Thymus (tissue), 11 donors: ENCODE measurements around the gene NGEF. TPM values are rescaled to one million over a fixed set of nuclear protein-coding genes. Genes with fewer than 3 reads are reported as not detected.

Experiments
- DNase-seq, 9 donors: peaks; one replicate each; pipeline ENCODE4 v3.0.0-alpha.2; 2013; ENCODE audit warnings: low spot score in 9 of 9, low read depth in 6 of 9, missing footprints in 1 of 9
- H3K27ac ChIP-seq, 2 donors: one replicate each; pipeline ENCODE4 v1.5.1; 2013; ENCODE audit warnings: control low read depth in 1 of 2, low read depth in 1 of 2, low read length in 1 of 2, mild to moderate bottlenecking in 1 of 2, moderate library complexity in 1 of 2
- H3K27me3 ChIP-seq, 2 donors: one replicate each; pipeline ENCODE4 v1.5.1; 2013; ENCODE audit warnings: low read length in 1 of 2; ENCODE audit not compliant: control insufficient read depth in 2 of 2, insufficient read depth in 1 of 2
- H3K36me3 ChIP-seq, 2 donors: one replicate each; pipeline ENCODE4 v1.5.1; 2013; ENCODE audit warnings: low read length in 1 of 2, mild to moderate bottlenecking in 1 of 2, moderate library complexity in 1 of 2; ENCODE audit not compliant: control insufficient read depth in 2 of 2, insufficient read depth in 2 of 2
- H3K4me1 ChIP-seq, 2 donors: one replicate each; pipeline ENCODE4 v1.5.1; 2013; ENCODE audit warnings: low read length in 2 of 2; ENCODE audit not compliant: control insufficient read depth in 2 of 2, insufficient read depth in 2 of 2
- H3K4me3 ChIP-seq, 2 donors: one replicate each; pipeline ENCODE4 v1.5.1; 2013; ENCODE audit warnings: low read length in 2 of 2, control low read depth in 1 of 2, mild to moderate bottlenecking in 1 of 2
- H3K9me3 ChIP-seq, 2 donors: one replicate each; pipeline ENCODE4 v1.5.1; 2013; ENCODE audit warnings: low read length in 1 of 2, mild to moderate bottlenecking in 1 of 2; ENCODE audit not compliant: control insufficient read depth in 2 of 2, insufficient read depth in 1 of 2
- WGBS: extraction: QIAGEN DNeasy Blood & Tissue Kit; methylation state at CpG from one replicate; pipeline ENCODE4 v1.1.7; 2013; 5-methylcytosine and 5-hydroxymethylcytosine counted together
- polyA plus RNA-seq: library from polyadenylated mRNA; stranded (reverse); fragments of 200-250 nt; gene quantifications from one replicate; pipeline ENCODE4 v1.2.3, GENCODE V29; 2013
- total RNA-seq: library from RNA; stranded (reverse); fragments of 120-200 nt; gene quantifications from one replicate; pipeline ENCODE4 v1.2.4, GENCODE V29; 2013
- donor health status: healthy.

NGEF gene
- total and polyA plus RNA-seq, 2 donors, result 0.14 to 0.18 TPM

DNA sequence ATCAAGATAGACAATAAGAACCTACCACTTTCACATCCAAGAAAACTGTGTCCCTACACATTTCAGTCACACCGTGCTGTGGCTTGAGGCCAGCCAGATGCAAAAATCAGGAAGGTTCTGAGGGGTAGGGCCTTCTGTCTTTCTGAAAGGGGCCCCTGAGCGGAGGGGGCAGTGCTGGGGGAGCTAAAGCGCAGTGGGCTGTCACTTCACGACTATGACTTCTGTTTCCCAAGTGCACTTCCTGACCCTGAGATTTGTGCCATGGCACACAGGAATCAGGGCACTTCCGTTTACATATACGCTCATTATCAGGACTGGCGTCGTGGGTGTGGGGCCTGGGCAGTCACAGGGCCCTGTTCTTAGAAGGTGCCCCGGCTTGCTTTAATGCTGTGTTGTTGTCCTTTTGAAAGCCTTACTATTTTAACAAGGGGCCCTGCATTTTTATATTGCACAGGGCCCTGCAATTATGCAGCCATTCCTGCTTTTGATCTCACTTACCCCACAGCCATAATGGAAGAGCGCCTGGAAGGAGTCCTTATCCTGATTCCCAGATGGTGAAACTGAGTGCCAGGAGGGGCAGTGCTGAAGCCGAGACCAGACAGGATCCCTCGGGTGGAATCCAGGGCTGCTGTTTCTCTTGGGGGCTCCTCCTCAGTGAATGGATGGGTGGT, 620 bp downstream of the NGEF start:
- 47% methylated on average over 12 of the region's 12 CpGs for WGBS
- no peaks in the 10 kb centered on the region for H3K27me3 ChIP-seq
- H3K4me1 ChIP-seq, result peaks cover 0 to 6% of the 10 kb centered on the region in 2 donors
- DNase-seq, result no peak
- no peak overlapping the region for H3K27ac ChIP-seq
- H3K9me3 ChIP-seq, result no peaks in the 10 kb centered on the region
- H3K36me3 ChIP-seq, result no peaks in the 10 kb centered on the region
- H3K4me3 ChIP-seq, result no peak overlapping the region

DNA sequence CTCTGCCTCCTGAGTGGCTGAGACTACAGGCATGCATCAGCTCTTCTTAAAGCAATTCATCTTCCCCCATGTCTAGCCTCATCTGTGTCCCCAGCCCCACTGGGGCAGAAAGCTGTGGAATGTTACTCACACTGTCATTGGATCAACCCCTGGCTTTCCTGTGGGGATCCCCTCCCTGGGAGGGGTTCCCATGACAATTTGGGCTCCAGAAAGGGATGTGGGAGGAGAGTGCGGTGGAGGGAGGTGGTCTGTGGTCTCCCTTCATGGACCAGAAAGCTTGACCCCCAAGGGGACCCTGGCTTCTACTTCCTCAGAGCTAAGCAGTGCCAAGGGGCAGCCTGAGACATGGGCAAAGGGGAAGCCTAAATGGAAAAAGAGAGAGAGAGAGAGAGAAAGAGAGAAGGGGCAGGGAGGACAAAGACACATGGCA, 1.3 kb downstream of the NGEF start:
- Histone ChIP-seq H3K27ac (no peak overlapping the region), H3K4me3 (no peak overlapping the region), H3K9me3 (no peaks in the 10 kb centered on the region), H3K4me1 (peaks cover 0 to 6% of the 10 kb centered on the region in 2 donors), H3K36me3 (no peaks in the 10 kb centered on the region), H3K27me3 (no peaks in the 10 kb centered on the region)
- DNase-seq, result no peak
- 84% methylated on average over 1 of the region's 1 CpG for WGBS

DNA sequence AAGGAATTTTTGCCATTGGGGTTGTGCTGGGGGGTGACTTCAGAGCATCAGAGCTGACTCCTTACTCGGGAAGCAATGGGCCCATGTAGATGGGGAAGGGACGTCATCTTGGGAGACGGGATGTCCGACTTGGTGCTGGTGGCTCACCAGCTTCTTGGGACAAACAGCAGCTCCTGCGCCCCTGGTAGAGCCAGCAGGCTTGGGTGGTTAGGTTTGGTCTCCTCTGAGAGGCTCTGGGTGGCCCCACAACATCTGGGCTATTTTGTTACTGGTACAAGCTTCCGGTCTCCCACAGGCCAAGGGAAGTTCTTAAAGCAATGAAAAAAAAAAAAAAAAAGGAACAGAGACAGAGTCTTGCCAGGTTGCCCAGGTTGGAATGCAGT, 1.8 kb downstream of the NGEF start:
- no peak for DNase-seq
- H3K4me3 ChIP-seq, result no peak overlapping the region
- H3K27ac ChIP-seq, result no peak overlapping the region
- no peaks in the 10 kb centered on the region for H3K27me3 ChIP-seq
- peaks cover 0 to 6% of the 10 kb centered on the region in 2 donors for H3K4me1 ChIP-seq
- WGBS, result 93% methylated on average over 6 of the region's 6 CpGs
- H3K9me3 ChIP-seq, result no peaks in the 10 kb centered on the region
- no peaks in the 10 kb centered on the region for H3K36me3 ChIP-seq

DNA sequence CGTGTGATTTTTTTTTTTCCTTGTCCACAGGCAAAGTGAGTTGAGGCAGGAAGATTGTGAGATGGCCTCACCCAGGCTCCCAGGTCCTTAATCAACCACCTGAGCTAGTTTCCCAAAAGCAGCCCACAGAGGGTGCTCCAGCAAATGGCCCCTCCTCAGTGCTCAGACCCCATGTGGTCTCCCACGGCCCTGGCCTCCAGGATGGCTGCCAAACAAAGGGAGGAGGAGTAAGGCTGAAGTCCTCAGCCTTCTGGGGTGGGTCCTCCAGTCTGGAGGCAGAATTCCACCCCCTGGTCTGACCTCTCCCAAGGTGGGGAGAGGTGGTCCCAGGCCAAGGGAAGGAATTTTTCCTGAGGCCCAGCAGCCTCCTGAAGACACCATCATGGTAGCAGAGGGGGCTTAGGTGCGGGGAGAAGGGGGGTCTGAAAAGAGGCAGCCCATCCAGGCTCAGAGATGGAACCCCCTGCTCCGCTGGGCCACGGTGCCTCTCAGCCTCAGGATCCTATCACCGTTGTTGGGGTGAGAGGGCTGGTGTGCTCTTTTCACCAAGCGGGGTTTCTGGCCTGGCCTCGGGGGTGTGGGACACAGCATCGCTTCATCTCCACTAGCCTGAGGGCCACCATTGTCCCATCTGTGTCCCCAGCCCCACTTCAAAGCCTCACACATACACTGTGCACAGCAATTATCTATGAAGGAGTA, 2.3 kb downstream of the NGEF start:
- Histone ChIP-seq H3K36me3 (no peaks in the 10 kb centered on the region), H3K9me3 (no peaks in the 10 kb centered on the region), H3K4me1 (peaks cover 0 to 6% of the 10 kb centered on the region in 2 donors), H3K4me3 (no peak overlapping the region), H3K27ac (no peak overlapping the region), H3K27me3 (no peaks in the 10 kb centered on the region)
- WGBS, result 96% methylated on average over 9 of the region's 9 CpGs
- no peak for DNase-seq

DNA sequence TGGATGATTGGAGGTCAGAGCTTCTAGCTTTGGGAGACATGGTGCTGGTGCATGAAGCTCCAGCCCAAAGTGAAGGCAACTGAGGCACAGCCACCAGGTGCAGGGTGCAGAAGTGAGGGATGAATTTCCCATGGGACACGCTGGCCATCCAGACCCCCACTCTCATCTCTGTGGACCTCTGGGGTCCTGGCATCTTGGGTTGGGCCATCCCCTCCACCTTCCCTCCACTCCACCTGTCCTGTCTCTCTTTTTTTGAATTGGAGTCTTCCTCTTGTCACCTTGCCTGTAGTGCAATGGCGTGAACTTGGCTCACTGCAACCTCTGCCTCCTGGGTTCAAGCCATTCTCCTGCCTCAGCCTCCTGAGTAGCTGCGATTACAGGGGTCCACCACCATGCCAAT, 3.4 kb downstream of the NGEF start:
- Histone ChIP-seq H3K4me1 (peaks cover 0 to 6% of the 10 kb centered on the region in 2 donors), H3K4me3 (no peak overlapping the region), H3K9me3 (no peaks in the 10 kb centered on the region), H3K27ac (no peak overlapping the region), H3K36me3 (no peaks in the 10 kb centered on the region), H3K27me3 (no peaks in the 10 kb centered on the region)
- no peak for DNase-seq
- 95% methylated on average over 3 of the region's 3 CpGs for WGBS

DNA sequence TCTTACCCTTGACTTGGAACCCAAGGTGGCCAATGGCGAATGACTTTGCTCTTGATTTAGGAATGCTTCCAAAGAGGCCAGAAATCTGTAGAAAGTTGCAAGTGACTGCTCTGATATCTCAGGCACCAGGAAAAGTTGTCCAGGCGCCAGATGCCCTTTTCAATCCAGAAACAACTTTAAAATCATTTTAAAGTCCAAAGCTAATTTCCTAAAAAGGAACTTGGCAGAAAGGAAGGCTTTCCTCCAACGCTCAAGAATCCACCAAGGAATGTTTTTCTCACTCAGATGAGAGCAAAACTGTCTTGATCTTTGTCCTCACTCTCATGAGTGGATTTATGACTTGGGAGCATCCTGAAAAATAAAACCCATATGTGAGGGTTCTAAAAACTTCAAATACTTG, 5.3 kb downstream of the NGEF start:
- H3K4me3 ChIP-seq, result no peak overlapping the region
- WGBS, result 94% methylated on average over 3 of the region's 3 CpGs
- H3K36me3 ChIP-seq, result no peaks in the 10 kb centered on the region
- no peak for DNase-seq
- H3K9me3 ChIP-seq, result no peaks in the 10 kb centered on the region
- H3K4me1 ChIP-seq, result peaks cover 0 to 6% of the 10 kb centered on the region in 2 donors
- H3K27me3 ChIP-seq, result no peaks in the 10 kb centered on the region
- no peak overlapping the region for H3K27ac ChIP-seq

DNA sequence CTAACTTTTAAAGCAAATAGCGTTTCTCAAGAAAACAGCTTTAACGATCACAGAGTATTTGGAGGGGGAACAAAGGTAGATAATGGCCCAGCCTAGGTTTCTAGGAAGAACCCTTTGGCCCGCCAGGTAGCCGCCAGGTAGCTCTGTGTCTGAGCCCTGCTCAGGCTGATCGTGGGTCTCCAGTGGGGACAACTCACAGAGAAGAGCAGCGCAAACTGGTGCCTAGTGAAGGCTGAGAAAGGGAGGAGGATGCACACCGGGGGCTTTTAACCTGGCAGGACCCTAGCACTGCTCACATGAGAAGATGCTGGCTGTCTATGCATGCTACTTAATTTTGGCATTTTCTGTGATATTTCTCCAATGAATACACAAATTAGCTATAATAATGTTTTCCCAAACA, 5.8 kb downstream of the NGEF start:
- Histone ChIP-seq H3K9me3 (no peaks in the 10 kb centered on the region), H3K36me3 (no peaks in the 10 kb centered on the region), H3K4me3 (no peak overlapping the region), H3K4me1 (peaks cover 0 to 6% of the 10 kb centered on the region in 2 donors), H3K27ac (no peak overlapping the region), H3K27me3 (no peaks in the 10 kb centered on the region)
- no peak for DNase-seq
- WGBS, result 90% methylated on average over 7 of the region's 7 CpGs

DNA sequence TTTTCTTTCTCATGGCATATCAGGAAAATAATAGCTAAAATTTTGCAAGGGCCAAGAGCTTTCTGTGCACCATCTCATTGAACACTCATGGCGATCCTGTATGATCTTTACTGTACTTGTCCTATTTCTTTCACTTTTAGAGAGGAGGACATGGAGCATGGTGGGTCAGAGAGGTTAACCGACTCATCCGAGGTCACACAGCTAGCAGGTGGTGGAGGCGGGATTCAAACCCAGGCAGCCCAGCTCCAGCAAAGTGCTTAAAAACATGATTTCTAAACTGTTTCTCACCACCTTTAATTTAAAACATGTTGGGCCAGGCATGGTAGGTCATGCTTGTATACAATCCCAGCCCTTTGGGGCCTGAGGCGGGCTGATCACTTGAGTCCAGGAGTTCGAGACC, 6.4 kb downstream of the NGEF start:
- 98% methylated on average over 6 of the region's 6 CpGs for WGBS
- Histone ChIP-seq H3K36me3 (no peaks in the 10 kb centered on the region), H3K4me1 (peaks cover 0 to 2% of the 10 kb centered on the region in 2 donors), H3K27me3 (no peaks in the 10 kb centered on the region), H3K4me3 (no peak overlapping the region), H3K27ac (no peak overlapping the region), H3K9me3 (no peaks in the 10 kb centered on the region)
- DNase-seq, result no peak

DNA sequence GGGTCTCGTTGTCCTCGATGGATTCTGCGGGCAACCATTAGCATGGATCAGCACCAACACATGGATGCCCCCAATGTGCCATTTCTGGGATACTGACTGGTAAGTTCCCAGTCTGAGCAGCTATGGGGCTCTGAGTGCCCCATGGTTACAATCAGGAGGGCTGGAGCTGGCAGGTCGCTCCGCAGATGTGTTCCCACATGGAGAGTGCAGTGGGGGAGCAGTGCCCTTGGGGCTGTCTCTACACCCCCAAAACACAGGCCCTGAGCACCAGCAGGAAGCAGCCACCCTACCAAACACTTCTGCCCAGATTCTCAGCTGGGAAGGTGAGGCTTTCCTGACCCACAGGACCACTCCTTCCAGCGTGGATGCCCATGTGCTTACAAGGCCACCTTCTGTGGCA, 8.0 kb downstream of the NGEF start:
- no peaks in the 10 kb centered on the region for H3K9me3 ChIP-seq
- H3K36me3 ChIP-seq, result no peaks in the 10 kb centered on the region
- H3K27me3 ChIP-seq, result no peaks in the 10 kb centered on the region
- no peak overlapping the region for H3K27ac ChIP-seq
- H3K4me3 ChIP-seq, result no peak overlapping the region
- 97% methylated on average over 6 of the region's 6 CpGs for WGBS
- no peaks in the 10 kb centered on the region for H3K4me1 ChIP-seq
- no peak for DNase-seq
